Liver (tissue), 3 donors: ENCODE results near the gene GNAI2.

ENCODE experiments used
- CTCF ChIP-seq: fragments of 150-350 bp; IDR thresholded peaks from 2 replicates; pipeline ENCODE4 v1.5.1; 2017; ENCODE audit warnings: improper control_type of control experiment, low read depth, low read length; ENCODE audit not compliant: missing input control
- FOXA1 ChIP-seq: IDR thresholded peaks from 2 replicates; pipeline ENCODE4 v1.6.1; 2016; ENCODE audit warnings: antibody characterized with exemption
- GABPA ChIP-seq, 2 donors: IDR thresholded peaks in 1 of 2; conservative IDR thresholded peaks in 1 of 2; 2 replicates each; pipeline ENCODE4 v1.6.1; 2016; ENCODE audit warnings: antibody characterized with exemption in 2 of 2, mild to moderate bottlenecking in 1 of 2, moderate library complexity in 1 of 2
- MAX ChIP-seq: IDR thresholded peaks from 2 replicates; pipeline ENCODE4 v1.6.1; 2016; ENCODE audit warnings: antibody characterized with exemption
- REST ChIP-seq: IDR thresholded peaks from 2 replicates; pipeline ENCODE4 v1.6.1; 2016; ENCODE audit warnings: antibody characterized with exemption, mild to moderate bottlenecking
- RXRA ChIP-seq, 2 donors: IDR thresholded peaks; 2 replicates each; pipeline ENCODE4 v1.6.1; 2017 to 2018; ENCODE audit warnings: antibody characterized with exemption in 2 of 2, mild to moderate bottlenecking in 1 of 2
- SP1 ChIP-seq: IDR thresholded peaks from 2 replicates; pipeline ENCODE4 v1.6.1; 2018; ENCODE audit warnings: antibody characterized with exemption, mild to moderate bottlenecking
- TAF1 ChIP-seq: conservative IDR thresholded peaks from 2 replicates; pipeline ENCODE4 v1.6.1; 2016; ENCODE audit warnings: antibody characterized with exemption, mild to moderate bottlenecking
- YY1 ChIP-seq: IDR thresholded peaks from 2 replicates; pipeline ENCODE4 v1.6.1; 2016; ENCODE audit warnings: antibody characterized with exemption, mild to moderate bottlenecking
- donor health status: healthy.
- donor health status: healthy.

- TF ChIP-seq GABPA (IDR thresholded peaks at IDR 0.05 in 1 of 2, conservative IDR thresholded peaks at IDR 0.05 in 1 of 2) (no peak), TAF1 (no peak), CTCF (no peak), SP1 (no peak), FOXA1 (no peak), RXRA (IDR thresholded peaks at IDR 0.05) (no peak), REST (no peak), MAX (no peak), YY1 (no peak)
Measured at GRCh38 chr3:50268276-50268675, 32.3 kb downstream of the GNAI2 start.
